Pulmonary artery endothelial cell (primary cell): ENCODE results near the gene GPR107. TPM values are rescaled to one million over a fixed set of nuclear protein-coding genes. Genes with fewer than 3 reads are reported as not detected.

ENCODE experiments used
- DNase-seq: peaks from one replicate; pipeline ENCODE4 v3.0.0-alpha.2; 2011; ENCODE audit warnings: low read depth, low spot score
- total RNA-seq: library from RNA; depleted of rRNA; stranded (reverse); fragments of >200 nt; gene quantifications from 2 replicates; pipeline ENCODE4 v1.2.3, GENCODE V29; 2014

GPR107 gene
- total RNA-seq, 1 donor from 2014 or later = 22.0 TPM

- no peak for DNase-seq
Measured at GRCh38 chr9:130132746-130133145, 79.0 kb downstream of the GPR107 start.

- DNase-seq = no peak
Measured at GRCh38 chr9:130137081-130137640, 83.5 kb downstream of the GPR107 start.

GRCh38 chr9:130137641-130138081, 84.0 kb downstream of the GPR107 start:
- DNase-seq = no peak

- DNase-seq = peak; percentile 59
Measured at GRCh38 chr9:130138171-130138653, 84.5 kb downstream of the GPR107 start.

GRCh38 chr9:130138791-130139190, 85.1 kb downstream of the GPR107 start:
- DNase-seq = peak; percentile 78

GRCh38 chr9:130139251-130139650, 85.5 kb downstream of the GPR107 start:
- DNase-seq = no peak

GRCh38 chr9:130140706-130141105, 87.0 kb downstream of the GPR107 start:
- DNase-seq = no peak

GRCh38 chr9:130142056-130142455, 88.3 kb downstream of the GPR107 start:
- DNase-seq = no peak

GRCh38 chr9:130142641-130143040, 88.9 kb downstream of the GPR107 start:
- DNase-seq = no peak

GRCh38 chr9:130143279-130143893, 89.7 kb downstream of the GPR107 start:
- no peak for DNase-seq

GRCh38 chr9:130143958-130144366, 90.3 kb downstream of the GPR107 start:
- no peak for DNase-seq

- no peak for DNase-seq
Measured at GRCh38 chr9:130144703-130145102, 91.0 kb downstream of the GPR107 start.

- DNase-seq = no peak
Measured at GRCh38 chr9:130145658-130146057, 92.0 kb downstream of the GPR107 start.

- DNase-seq = no peak
Measured at GRCh38 chr9:130147198-130147597, 93.5 kb downstream of the GPR107 start.

GRCh38 chr9:130147910-130148309, 94.2 kb downstream of the GPR107 start:
- no peak for DNase-seq

GRCh38 chr9:130149031-130149430, 95.3 kb downstream of the GPR107 start:
- DNase-seq = no peak

- DNase-seq = no peak
Measured at GRCh38 chr9:130149654-130150286, 96.1 kb downstream of the GPR107 start.

- no peak for DNase-seq
Measured at GRCh38 chr9:130150779-130151382, 97.2 kb downstream of the GPR107 start.

GRCh38 chr9:130154816-130155215, 101.1 kb downstream of the GPR107 start:
- no peak for DNase-seq

- DNase-seq = no peak
Measured at GRCh38 chr9:130155647-130156046, 101.9 kb downstream of the GPR107 start.

GRCh38 chr9:130156672-130157071, 103.0 kb downstream of the GPR107 start:
- no peak for DNase-seq

GRCh38 chr9:130157079-130157478, 103.4 kb downstream of the GPR107 start:
- DNase-seq = no peak
